SIG-M5 treated with dmso at 0.1 percent for 504 hours (cell line): Measurements from ENCODE around the gene TENT5C.

Experiments used
- DNase-seq: peaks from one replicate; lab custom pipeline; 2025; ENCODE audit not compliant: unreplicated experiment; lab: John Stamatoyannopoulos, UW

The TENT5C gene

DNA sequence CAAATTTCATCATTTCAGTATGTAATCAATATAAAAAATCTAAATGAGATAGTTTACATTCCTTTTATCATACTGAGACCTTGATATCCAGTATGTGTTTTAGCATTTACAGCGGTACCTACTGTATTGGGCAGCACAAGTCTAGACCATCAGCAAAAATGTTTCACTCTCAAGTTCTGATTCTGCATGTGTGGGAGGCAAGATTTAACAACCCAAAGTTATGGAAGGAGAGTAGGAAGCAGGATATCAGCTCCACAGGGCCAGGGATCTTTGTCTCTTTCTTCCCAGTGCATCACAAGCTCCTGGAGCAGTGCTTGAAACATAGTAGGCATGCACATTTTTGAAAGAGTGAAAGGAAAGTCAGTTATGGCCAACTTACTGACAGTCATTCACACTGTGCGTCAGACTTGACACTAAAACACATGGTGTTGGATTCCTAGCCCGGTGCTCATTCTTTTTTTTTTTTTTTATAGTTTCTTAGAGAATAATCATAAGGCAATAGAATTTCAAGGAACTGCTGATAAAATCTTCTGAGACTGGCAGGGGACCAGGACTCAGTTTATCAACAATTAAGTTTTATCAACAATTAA lies 6.1 kb downstream of the TENT5C start:
- DNase-seq = no peak

DNA sequence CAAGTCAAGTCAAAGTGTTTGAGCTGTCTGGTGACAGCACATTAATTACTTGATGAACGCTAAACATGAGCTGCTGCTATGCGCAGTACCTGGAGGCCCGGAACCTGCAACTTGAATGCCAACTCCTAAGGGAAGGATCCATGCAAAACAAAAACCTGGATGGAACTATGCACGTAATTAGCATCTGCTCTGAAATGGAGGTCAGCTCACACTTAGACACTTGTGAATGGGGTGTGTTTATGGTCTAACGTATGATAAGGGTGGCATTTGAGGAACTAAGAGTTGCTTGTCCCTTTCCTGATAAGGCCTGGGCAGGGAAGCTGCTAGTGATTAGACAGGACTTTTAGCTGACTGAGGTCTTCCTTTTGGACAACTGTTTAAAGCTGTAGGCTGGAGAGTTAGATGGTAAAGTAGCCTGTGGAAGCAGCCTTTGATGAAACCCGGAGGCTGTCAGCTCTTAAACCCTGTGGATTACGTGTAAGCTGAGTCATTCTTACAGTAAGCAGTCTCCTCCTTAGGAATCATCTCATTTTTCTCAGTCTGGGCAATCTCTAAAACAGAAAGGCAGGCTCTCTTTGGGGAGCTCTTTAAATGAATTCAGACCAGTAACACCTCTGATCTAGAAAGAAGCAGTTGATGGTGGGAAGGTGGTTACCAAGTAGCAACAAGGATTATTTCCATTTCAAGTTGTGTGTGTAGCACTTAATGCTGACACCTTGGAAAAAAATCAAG lies 6.8 kb downstream of the TENT5C start:
- DNase-seq = peak; percentile 23

DNA sequence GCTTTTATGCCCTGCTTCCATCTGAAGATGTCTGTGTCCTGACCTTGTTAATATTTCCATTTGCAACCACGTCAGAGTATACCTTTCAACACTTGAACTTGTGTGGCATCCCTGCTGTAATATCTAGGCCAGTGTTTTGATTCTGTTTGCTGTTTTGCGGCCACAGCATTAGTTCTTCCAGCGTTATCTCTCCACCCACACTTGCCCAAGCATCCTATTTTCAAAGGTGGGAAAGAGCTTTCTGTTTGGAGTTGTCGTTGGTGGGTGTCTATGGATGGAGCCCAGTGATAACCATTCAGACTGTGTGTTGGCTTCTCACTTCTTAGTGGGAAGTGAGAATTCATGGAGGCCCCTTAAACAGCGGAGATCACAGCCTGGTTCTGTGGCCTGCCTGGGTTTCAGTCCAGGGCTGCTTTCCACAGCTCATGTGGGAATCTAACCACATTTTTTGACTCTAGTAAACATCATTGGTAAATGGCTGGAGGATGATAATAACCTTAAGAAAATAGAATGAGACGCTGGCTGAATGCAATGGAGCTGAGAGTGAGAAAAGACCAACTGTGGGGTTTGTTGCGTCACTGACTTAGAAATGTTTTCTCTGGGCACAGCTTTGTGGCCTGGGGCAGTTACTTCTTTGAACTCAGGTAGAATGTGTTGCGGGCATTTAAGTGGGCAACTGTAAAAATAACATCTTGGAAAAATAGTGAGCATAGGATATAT lies 7.6 kb downstream of the TENT5C start:
- no peak for DNase-seq

- DNase-seq = no peak
Measured at GRCh38 chr1:117613969-117614729, 8.3 kb downstream of the TENT5C start.

- no peak for DNase-seq
Measured at GRCh38 chr1:117615474-117615873, 9.6 kb downstream of the TENT5C start.

DNA sequence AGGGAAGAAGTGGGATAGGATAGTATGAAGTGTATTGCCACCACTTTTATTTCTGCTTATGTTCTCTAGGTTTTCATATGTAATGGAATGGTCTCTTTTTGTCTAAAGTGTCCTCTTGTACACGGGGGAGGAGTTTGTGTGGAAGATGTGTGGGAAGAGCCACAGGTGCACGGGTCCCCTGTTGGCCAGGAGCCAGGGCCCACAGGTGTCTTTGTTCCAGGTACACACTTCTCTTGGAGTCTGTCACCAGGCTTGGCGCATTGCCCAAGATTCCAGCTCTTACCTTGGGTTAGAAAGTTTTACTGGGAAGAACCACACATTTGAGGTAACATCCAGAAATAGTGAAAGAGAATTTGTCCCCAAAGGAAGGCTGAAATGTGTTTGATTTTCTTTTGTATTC lies 10.5 kb downstream of the TENT5C start:
- DNase-seq = no peak

DNA sequence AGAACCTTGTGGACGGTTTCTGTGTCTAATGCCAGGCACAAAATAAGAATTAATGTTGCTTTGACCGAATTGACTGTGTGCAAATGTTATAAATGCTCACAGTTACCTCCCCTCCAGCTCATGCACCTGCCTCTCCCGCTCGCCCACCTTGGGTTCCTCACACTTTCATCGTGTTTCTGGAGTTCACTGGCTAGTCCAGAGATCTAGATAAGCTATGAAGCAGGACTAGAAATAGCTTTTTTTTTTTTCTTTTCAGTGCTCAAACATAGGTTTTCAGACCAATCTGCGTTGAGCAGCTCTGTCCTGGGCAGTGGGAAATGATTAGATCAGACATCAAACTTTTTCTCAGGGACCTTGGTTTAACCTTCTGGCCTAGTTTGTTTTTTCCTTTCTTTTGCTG lies 11.1 kb downstream of the TENT5C start:
- no peak for DNase-seq

- DNase-seq = no peak
Measured at GRCh38 chr1:117618450-117619122, 12.7 kb downstream of the TENT5C start.

GRCh38 chr1:117620440-117620839 lies 14.6 kb downstream of the TENT5C start:
- DNase-seq = no peak

DNA sequence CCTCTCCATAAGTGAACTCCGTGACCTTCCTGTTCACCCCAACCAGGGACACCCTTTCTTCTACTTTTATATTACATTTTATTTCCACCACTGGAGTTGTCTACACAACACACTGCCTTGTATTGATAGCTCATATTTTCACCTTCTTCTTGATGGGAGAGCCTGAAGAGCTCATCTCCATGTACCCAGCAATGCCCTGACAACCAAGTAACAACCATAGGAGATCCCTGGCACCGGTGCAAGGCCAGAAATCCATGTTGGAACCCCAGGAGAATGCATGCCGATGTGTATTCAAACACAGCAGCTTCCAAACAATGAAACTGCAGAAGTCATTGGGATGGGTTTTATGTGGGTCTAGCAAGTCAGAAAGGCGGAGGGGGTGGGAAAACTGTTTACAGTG lies 15.5 kb downstream of the TENT5C start:
- DNase-seq = no peak

DNA sequence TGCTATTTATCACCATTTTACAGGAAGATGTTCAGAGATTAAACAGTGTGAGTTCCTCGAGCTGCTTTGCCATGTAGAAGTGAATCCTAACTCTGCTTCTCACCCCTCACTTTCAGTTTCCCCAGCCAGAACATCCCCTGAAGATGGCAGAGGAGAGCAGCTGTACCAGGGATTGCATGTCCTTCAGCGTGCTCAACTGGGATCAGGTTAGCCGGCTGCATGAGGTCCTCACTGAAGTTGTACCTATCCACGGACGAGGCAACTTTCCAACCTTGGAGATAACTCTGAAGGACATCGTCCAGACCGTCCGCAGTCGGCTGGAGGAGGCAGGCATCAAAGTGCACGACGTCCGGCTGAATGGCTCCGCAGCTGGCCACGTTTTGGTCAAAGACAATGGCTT lies 16.9 kb downstream of the TENT5C start:
- no peak for DNase-seq

GRCh38 chr1:117623141-117623540 lies 17.3 kb downstream of the TENT5C start:
- DNase-seq = no peak

DNA sequence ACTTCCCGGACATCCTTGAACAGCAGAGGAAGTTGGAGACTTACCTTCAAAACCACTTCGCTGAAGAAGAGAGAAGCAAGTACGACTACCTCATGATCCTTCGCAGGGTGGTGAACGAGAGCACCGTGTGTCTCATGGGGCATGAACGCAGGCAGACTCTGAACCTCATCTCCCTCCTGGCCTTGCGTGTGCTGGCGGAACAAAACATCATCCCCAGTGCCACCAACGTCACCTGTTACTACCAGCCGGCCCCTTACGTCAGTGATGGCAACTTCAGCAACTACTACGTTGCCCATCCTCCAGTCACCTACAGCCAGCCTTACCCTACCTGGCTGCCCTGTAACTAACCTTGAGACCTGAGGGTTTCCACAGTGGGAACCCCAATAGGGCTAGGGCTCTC lies 17.9 kb downstream of the TENT5C start:
- DNase-seq = no peak

- no peak for DNase-seq
Measured at GRCh38 chr1:117627546-117628130, 21.8 kb downstream of the TENT5C start.

DNA sequence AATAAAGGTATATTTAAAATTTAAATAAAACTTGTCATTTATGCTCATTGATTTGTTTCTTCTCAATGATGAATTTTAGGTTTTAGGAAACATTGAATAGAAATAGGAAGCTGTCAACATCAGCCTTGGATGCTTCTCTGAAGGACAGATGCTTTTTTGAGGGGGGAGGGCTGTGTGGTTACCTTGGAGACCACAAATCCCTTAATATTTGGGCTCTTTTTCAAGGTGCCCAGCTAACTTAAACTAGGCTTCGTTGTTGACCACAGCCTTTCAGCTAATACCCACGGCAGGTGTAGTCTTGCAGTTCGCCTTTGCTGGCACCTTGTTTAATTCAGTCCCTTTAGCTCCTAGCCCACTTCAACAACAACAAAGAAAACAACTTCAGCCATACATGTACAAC lies 22.5 kb downstream of the TENT5C start:
- DNase-seq = no peak

DNA sequence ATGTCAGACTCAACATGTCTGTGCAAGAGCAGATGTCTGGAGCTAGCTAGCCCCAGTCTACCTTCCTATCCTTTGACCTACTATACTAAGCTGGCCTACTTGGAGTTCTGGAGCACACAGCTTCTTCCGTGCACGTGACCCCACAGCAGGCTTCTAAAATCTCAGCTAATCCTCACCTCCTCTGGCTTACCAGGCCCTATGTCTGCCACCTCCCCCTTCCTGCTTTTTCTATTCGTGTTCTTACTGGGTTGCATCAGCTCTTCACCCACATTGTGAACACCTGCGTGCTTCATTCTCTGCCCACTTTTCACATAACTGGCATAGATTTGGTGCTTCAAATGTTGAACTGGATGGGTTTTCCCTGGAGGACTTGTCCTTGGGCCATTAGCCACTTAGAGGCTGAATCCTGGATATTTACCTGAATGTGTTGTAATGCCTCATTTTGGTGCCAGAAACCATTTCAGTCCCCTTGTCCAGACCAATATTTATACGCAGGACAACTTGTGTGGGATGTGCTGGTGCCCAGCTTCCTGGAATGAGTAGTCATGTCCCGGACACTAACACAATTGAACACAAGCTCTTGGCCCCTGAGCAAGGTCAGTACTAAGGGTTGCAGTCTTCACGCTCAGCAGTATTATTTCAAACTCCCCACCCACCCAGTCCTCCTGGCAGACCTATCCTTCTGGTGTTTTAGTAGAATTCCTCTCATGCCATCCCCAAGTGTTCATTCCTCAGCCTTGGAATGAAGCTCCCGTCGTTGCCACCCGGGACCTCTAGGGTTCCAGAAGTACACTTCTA lies 24.0 kb downstream of the TENT5C start:
- DNase-seq = no peak

DNA sequence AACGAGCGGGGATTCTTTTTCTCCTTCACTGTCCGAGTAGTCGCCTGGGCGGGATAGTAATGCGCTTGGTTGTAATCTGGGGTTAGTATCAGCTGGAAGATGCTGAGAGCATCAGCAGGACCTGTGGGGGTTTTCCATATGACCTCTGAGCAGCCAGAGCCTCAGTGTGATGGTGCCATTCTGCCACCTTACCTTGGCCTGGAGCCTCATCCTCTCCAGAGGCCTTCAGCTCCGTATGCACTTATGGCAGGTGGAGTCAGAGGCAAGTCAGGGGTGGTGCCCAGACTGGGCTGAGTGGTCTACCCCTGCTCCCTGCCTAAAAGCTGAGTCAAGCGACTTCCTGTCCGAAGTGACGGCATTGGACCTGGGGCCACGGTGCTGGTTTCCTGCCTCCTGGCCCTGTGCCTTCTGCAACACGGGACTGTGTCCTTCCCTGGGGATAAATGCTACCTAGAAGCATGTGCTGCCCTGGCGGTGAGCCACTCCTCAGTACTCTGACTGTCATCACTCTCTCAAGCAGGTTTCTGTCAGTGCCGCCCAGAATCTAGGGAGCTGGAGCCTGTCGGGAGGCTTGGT lies 24.7 kb downstream of the TENT5C start:
- DNase-seq = no peak

DNA sequence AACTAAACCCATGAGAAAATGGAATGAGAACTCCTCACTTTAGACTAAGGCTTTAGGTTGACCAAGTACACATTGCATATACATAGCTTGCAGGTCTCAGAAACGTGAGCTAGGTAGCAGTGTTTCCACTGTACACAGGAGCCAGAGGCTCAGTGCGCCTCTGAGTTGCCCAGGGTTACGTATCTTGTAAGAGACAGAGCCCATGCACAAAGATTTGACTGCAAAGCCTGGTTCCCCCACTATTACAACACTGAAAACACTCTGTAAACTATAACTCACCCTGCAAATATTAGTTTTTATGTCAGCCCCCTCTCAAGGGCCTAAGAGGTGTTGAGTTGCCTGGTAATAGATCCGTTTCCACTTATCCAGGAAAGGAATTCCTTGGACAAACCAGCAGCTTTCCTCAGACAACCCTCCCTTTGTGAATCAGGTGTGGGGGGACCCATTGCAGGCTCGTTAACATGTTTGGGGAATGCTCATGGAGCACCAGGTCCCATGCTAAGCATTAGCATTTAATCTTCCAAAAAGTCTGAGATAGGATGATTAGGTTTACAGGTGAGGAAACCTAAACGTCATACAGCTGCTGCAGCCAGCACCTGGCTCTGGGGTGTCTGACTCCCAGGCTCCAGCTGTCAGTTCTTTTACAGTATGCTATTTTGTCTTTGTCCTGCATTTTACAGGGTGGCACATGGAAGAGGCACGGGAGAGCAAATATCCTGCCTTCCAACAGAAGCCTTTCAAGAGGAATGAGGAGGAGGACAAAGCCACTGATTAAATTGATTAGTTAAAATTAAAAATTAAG lies 25.7 kb downstream of the TENT5C start:
- DNase-seq = no peak
